GM21381 (cell line): ENCODE measurements around the gene CSNK1G2.

Experiments
- ATAC-seq: cut with Tn5 transposase; IDR thresholded peaks from one replicate; pipeline ENCODE4 v1.9.1; 2021; ENCODE audit warnings: mild to moderate bottlenecking, moderate library complexity; ENCODE audit not compliant: unreplicated experiment

CSNK1G2 gene

GRCh38 chr19:1941146-1942077, at the start of gene CSNK1G2:
Gene CSNK1G2, plus strand, starts transcription at chr19:1941172. Its CDS starts 28,601 bp downstream, at chr19:1969773.
- ATAC-seq: peak; percentile 58

DNA sequence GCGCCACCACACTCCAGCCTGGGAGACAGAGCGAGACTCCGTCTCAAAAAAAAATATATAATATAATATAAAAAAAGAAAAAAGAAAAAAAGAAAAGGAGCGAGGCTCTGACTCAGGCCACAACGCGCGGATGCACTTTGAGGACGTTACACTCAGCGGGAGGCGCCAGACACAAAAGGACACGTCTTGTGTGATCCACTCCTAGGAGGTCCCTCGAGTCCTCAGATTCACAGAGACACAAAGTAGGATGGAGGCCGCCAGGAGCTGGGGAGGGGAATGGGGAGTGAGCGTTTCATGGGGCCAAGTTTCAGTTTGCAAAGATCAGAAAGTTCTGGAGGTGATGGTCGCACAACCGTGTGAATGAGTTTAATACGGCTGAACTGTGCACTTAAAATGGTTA, 47.2 kb upstream of the CSNK1G2 start:
- ATAC-seq: no peak

DNA sequence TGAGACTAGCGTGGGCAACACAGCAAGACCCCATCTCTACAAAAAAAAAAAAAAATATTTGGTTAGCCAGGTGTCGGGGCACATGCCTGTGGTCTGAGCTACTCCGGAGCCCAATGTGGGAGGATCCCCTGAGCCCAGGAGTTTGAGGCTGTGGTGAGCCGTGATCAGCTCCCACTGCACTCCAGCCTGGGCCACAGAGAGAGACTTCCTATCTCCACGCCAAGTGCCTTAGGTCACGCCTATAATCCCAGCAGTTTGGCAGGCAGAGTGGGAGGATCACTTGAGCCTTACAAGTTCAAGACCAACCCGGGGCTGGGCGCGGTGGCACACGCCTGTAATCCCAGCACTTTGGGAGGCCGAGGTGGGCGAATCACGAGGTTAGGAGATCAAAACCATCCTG, 44.5 kb upstream of the CSNK1G2 start:
- no peak for ATAC-seq

- no peak for ATAC-seq
Observed at GRCh38 chr19:1901940-1902404, 39.0 kb upstream of the CSNK1G2 start.

GRCh38 chr19:1902923-1903322, 38.0 kb upstream of the CSNK1G2 start:
- no peak for ATAC-seq

- ATAC-seq: no peak
Observed at GRCh38 chr19:1904860-1905109, 36.2 kb upstream of the CSNK1G2 start.

GRCh38 chr19:1905110-1905862, 35.7 kb upstream of the CSNK1G2 start, which contains the start of the genes ADAT3 and SCAMP4:
Gene ADAT3, plus strand, starts transcription at chr19:1905399. Its CDS starts 6,649 bp downstream, at chr19:1912048.
Gene SCAMP4, plus strand, starts transcription at chr19:1905399. Its CDS starts 9,621 bp downstream, at chr19:1915020.
- peak; percentile 76 for ATAC-seq

DNA sequence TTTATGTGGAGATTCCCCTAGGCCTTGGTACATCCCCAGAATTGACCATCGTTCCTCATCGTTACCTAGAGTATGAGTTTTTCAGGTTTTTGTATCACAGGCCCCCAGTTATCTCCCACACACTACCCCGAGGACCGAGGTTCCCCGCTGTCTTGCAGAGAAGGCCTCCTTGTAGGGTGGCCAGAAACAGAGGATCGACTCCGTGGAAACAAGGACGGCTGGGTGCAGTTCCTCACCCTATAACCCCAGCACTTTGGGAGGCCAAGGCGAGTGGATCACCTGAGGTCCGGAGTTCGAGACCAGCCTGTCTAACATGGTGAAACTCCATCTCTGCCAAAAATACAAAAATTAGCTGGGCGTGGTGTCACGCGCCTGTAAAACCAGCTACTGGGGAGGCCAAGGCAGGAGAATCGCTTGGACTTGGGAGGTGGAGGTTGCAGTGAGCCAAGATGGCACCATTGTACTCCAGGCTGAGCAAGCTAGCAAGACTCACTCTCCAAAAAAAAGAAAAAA, 35.1 kb upstream of the CSNK1G2 start:
- no peak for ATAC-seq

- ATAC-seq: no peak
Observed at GRCh38 chr19:1906985-1907562, 33.9 kb upstream of the CSNK1G2 start.

GRCh38 chr19:1907563-1908363, 33.2 kb upstream of the CSNK1G2 start:
- ATAC-seq: no peak

DNA sequence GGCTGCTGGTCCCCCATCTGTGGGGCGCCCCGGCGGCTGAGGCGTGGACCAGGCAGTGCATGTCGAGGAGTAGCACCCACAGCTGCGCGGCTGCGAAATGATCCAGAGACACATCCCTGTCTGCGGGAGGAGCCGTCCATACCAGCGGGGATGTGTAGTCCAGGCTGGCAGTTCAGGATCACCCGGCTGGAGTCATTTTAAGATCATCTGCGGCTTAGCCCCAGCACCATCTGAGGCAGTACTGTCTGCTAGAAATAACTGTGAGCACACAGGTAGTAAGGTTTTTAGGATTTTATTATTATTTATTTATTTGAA, 32.7 kb upstream of the CSNK1G2 start:
- no peak for ATAC-seq

DNA sequence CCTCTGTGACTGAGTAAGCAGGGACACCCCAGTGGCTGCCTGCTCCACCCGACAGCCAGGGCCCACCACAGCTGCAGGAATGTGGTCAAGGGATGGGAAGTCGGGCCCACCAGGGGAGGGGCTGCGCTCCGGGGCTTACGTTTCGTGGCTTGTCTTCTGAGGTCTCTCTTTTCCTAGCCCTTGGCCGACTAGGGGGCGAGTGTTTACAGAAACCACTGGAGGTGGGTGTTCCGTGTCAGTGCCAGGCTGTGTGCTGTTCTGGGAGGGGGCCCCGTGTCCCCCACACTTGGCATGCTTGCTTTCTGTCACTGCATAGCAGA, 31.3 kb upstream of the CSNK1G2 start:
- no peak for ATAC-seq

DNA sequence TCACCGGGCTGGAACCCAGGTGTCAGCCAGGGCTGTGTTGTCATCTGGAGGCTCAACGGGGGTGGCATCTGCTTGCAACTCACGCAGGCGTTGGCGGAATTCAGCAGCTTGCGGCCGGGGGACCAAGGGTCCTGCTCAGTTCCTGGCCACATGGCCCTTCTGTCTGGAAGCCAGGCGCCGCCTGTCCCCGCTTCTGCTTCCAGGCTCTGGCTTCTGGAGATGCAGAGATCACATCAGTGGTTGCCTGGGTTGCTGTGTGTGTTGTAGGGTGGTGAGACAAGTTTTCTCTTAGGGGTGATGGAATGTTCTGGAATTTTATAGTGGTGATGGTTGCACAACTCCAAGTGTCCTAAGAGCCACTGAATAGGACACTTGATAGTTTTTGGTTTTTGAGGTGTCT, 30.8 kb upstream of the CSNK1G2 start:
- ATAC-seq: no peak

GRCh38 chr19:1911098-1911497, 29.9 kb upstream of the CSNK1G2 start:
- no peak for ATAC-seq

- ATAC-seq: no peak
Observed at GRCh38 chr19:1911995-1912394, 29.0 kb upstream of the CSNK1G2 start.

DNA sequence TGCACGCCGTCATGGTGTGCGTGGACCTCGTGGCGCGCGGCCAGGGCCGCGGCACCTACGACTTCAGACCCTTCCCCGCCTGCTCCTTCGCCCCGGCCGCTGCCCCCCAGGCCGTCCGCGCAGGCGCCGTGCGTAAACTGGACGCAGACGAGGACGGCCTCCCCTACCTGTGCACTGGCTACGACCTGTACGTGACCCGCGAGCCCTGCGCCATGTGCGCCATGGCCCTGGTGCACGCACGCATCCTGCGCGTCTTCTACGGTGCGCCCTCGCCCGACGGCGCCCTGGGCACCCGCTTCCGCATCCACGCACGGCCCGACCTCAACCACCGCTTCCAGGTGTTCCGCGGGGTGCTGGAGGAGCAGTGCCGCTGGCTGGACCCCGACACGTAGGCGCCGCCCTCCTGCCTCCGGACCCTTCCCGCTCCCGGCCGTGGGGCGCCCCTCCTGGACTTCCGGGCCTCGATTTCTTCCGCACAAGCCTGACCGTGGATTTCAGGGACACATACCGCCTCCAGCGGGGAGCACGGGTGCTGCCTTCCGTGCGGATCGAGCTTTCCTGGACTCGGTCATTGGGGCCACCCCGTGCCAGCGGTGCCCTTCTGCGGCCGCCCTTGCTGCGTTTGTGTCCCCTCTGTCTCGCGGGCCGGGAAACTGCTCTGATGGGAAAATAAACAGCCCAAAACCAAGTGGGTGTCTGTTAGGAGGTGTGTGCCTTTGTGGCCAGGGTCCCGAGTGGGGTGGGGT, 28.0 kb upstream of the CSNK1G2 start:
- ATAC-seq: no peak

GRCh38 chr19:1913781-1914577, 27.0 kb upstream of the CSNK1G2 start:
- ATAC-seq: no peak

- ATAC-seq: no peak
Observed at GRCh38 chr19:1914826-1915341, 26.1 kb upstream of the CSNK1G2 start.

DNA sequence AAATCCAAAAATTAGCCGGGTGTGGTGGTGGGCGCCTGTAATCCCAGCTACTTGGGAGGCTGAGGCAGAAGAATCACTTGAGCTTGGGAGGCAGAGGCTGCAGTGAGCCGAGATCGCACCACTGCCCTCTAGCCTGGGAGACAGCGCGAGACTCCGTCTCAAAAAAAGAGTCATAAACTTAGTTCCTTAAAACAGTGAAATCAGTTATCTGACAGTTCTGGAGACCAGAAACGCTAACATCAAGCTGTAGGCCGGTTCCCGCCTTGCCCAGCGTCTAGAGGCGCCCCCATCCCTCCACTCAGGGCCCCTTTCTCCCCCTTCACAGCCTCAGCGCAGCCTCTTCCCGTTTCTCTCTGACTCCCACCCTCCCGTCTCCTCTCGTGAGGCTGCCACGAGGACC, 23.8 kb upstream of the CSNK1G2 start:
- ATAC-seq: no peak
